Lung (tissue), 12 donors: ENCODE results near the gene ANKS1A. TPM values are rescaled to one million over a fixed set of nuclear protein-coding genes. Genes with fewer than 3 reads are reported as not detected.

Experiments used
- ATAC-seq: fragments of 200-7000 bp; cut with Tn5 transposase; one replicate; pipeline ENCODE4 v1.9.1; 2020; ENCODE audit warnings: moderate number of reproducible peaks; ENCODE audit not compliant: insufficient read depth, low FRiP score
- DNase-seq, 3 donors: peaks; one replicate each; pipeline ENCODE4 v3.0.0-alpha.2; 2013 to 2017
- H3K27ac ChIP-seq, 2 donors: one replicate each; pipeline ENCODE4 v1.5.1; 2013; ENCODE audit warnings: mild to moderate bottlenecking in 2 of 2, moderate library complexity in 2 of 2, control low read depth in 1 of 2, inconsistent platforms in 1 of 2, low read depth in 1 of 2, low read length in 1 of 2
- H3K27me3 ChIP-seq, 3 donors: one replicate each; pipeline ENCODE4 v1.5.1; 2013; ENCODE audit warnings: low read length in 2 of 3; ENCODE audit not compliant: control insufficient read depth in 3 of 3, insufficient read depth in 3 of 3
- H3K36me3 ChIP-seq, 4 donors: one replicate each; pipeline ENCODE4 v1.5.1; 2013; ENCODE audit warnings: low read length in 4 of 4, mild to moderate bottlenecking in 1 of 4, moderate library complexity in 1 of 4; ENCODE audit not compliant: control insufficient read depth in 4 of 4, insufficient read depth in 4 of 4
- H3K4me1 ChIP-seq, 5 donors: one replicate each; pipeline ENCODE4 v1.5.1; 2013; ENCODE audit warnings: low read length in 5 of 5, mild to moderate bottlenecking in 2 of 5, moderate library complexity in 1 of 5; ENCODE audit not compliant: control insufficient read depth in 5 of 5, insufficient read depth in 5 of 5
- H3K4me3 ChIP-seq: one replicate; pipeline ENCODE4 v1.5.1; 2013; ENCODE audit warnings: mild to moderate bottlenecking, control low read depth, moderate library complexity
- H3K9ac ChIP-seq, 2 donors: one replicate each; pipeline ENCODE4 v1.5.1; 2013; ENCODE audit warnings: low read length in 2 of 2, control low read depth in 1 of 2; ENCODE audit not compliant: insufficient read depth in 1 of 2
- H3K9me3 ChIP-seq, 4 donors: one replicate each; pipeline ENCODE4 v1.5.1; 2013; ENCODE audit warnings: low read length in 3 of 4, mild to moderate bottlenecking in 1 of 4, moderate library complexity in 1 of 4; ENCODE audit not compliant: control insufficient read depth in 4 of 4, insufficient read depth in 3 of 4
- WGBS, 2 donors: extraction: QIAGEN DNeasy Blood & Tissue Kit; methylation state at CpG; one replicate each; pipeline ENCODE4 v1.1.7; 2013; 5-methylcytosine and 5-hydroxymethylcytosine counted together
- polyA plus RNA-seq, 2 donors: library from polyadenylated mRNA; stranded (reverse); fragments of 200-250 nt; gene quantifications; one replicate each; pipeline ENCODE4 v1.2.1, GENCODE V29; 2013
- total RNA-seq, 2 donors: library from RNA; depleted of rRNA in 1 of 2; stranded (reverse); fragments of >200 nt in 1 of 2; gene quantifications; one replicate each; pipeline ENCODE4 v1.2.1, GENCODE V29; 2014 to 2021
- TF ChIP-seq, protein P1 (sequence below): IDR thresholded peaks from 2 replicates; pipeline ENCODE4 v1.5.1; 2012; ENCODE audit warnings: mild to moderate bottlenecking; ENCODE audit errors: control extremely low read depth, extremely low read depth
- donor health status: control.
- donor health status: control.
- donor health status: Bipolar disorder and iron deficiency.
- donor health status: healthy.
- donor health status: DM: yes; HTN: yes; CAD: no.

The ANKS1A gene
- total and polyA plus RNA-seq, 4 donors: 10.4 to 40.6 (median 24.3) TPM

DNA sequence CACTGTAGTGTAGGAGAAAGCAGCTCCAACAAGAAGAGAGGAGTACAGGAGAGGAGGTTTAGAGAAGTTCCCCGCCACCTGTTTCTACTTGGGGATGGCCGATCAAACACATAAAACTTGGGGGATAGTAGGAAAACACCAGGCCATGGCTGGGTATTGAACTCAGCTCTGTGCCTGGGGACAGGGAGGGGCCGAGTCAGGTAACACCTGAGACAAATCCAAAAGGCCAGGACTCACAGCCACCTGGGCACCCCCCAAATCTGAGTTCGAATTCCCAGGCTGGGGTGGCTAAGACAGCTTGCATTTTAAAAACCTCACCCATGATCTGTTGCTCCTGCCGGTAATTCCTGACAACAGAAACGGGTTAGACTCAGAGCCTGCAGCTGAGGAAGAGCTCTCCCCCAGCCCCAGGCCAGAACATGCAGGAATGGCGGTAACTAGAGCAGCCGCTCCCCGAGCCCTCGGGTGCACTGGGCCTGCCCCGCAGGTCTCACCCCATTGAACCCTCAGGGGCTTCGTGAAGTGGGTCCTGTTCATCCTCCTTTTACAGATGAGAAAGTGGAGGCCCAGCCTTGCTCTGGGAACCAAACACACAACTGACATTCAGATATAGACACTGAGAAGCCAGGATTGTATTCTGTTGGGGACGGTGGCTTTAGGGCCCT is 191.1 kb downstream of the ANKS1A start:
- TF ChIP-seq, protein P1, sequence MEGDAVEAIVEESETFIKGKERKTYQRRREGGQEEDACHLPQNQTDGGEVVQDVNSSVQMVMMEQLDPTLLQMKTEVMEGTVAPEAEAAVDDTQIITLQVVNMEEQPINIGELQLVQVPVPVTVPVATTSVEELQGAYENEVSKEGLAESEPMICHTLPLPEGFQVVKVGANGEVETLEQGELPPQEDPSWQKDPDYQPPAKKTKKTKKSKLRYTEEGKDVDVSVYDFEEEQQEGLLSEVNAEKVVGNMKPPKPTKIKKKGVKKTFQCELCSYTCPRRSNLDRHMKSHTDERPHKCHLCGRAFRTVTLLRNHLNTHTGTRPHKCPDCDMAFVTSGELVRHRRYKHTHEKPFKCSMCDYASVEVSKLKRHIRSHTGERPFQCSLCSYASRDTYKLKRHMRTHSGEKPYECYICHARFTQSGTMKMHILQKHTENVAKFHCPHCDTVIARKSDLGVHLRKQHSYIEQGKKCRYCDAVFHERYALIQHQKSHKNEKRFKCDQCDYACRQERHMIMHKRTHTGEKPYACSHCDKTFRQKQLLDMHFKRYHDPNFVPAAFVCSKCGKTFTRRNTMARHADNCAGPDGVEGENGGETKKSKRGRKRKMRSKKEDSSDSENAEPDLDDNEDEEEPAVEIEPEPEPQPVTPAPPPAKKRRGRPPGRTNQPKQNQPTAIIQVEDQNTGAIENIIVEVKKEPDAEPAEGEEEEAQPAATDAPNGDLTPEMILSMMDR: no peak
- H3K36me3 ChIP-seq: peaks cover 5 to 77% (median 15%) of the 10 kb centered on the region in 4 donors
- H3K4me1 ChIP-seq: peaks cover 0 to 6% (median 0%) of the 10 kb centered on the region in 5 donors
- no peak for DNase-seq
- H3K9ac ChIP-seq: no peak overlapping the region
- H3K4me3 ChIP-seq: no peak overlapping the region
- H3K27me3 ChIP-seq: no peaks in the 10 kb centered on the region
- no peak for ATAC-seq
- no peaks in the 10 kb centered on the region for H3K9me3 ChIP-seq
- 95% methylated on average over 13 of the region's 13 CpGs for WGBS, 2 donors
- no peak overlapping the region for H3K27ac ChIP-seq

DNA sequence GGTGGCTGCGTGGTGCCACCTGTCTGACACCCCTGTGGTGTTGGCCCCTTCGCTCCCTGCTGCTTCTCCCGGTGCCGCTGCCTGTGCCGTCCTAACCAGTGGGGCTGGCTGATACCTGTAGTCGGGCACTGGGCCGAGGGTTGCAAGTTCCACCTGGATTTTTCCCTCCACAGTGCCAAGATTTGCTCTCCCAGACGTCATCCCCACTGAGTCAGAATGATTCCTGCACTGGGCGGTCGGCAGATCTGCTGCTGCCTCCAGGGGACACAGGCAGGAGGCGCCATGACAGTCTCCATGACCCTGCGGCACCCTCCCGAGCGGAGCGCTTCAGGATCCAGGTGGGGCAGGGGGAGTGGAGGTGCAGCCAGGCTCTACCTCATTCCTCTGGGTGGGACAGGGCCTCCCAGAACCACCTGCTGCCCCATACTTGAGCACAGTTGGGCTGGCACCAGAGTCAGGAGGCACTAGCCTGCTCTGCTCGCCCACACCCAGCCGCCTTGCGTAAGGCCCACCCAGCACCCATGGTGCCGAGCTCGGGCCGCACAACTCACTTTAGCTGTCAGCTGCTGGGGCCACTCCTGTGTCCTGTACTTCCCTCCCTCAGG is 191.9 kb downstream of the ANKS1A start:
- DNase-seq: no peak
- no peak for ATAC-seq
- H3K27ac ChIP-seq: peak overlapping the region in 1 of 2 donors; percentile 24
- 83 to 87% methylated on average over 21 of the region's 21 CpGs for WGBS, 2 donors
- peaks cover 0 to 6% (median 0%) of the 10 kb centered on the region in 5 donors for H3K4me1 ChIP-seq
- no peaks in the 10 kb centered on the region for H3K27me3 ChIP-seq
- TF ChIP-seq, protein P1: no peak
- no peak overlapping the region for H3K9ac ChIP-seq
- H3K36me3 ChIP-seq: peaks cover 5 to 82% (median 15%) of the 10 kb centered on the region in 4 donors
- no peaks in the 10 kb centered on the region for H3K9me3 ChIP-seq
- no peak overlapping the region for H3K4me3 ChIP-seq

DNA sequence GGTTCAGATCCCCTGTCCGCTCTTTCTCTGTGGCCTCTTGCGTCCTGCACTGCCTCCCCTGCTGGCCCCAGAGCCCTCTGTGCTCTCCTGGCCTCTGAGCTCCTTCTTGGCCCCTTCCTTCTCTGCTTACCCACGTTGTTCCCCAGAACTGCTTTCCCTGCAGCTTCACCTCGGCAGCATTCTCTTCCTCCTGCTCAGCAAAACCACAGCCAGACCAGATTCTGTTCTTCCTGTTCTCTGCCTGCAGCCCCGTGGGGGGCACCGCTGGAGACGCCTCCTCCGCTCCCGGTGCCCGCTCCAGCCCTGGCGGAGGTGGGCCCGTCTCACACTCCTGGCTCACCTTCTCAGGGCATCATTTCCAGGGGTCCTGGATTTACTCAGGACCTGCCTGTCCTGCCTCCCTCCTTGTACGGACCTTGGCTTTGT is 192.4 kb downstream of the ANKS1A start:
- no peak overlapping the region for H3K4me3 ChIP-seq
- DNase-seq (no peak), ATAC-seq (no peak)

More for the DNA sequence above, 192.4 kb downstream of the ANKS1A start:
- no peaks in the 10 kb centered on the region for H3K9me3 ChIP-seq
- 22 to 50% methylated on average over 13 of the region's 13 CpGs for WGBS, 2 donors
- H3K9ac ChIP-seq: no peak overlapping the region
- H3K36me3 ChIP-seq: peaks cover 5 to 87% (median 16%) of the 10 kb centered on the region in 4 donors
- H3K27me3 ChIP-seq: no peaks in the 10 kb centered on the region
- H3K27ac ChIP-seq: peak overlapping the region in 1 of 2 donors; percentile 24
- TF ChIP-seq, protein P1: no peak
- H3K4me1 ChIP-seq: peaks cover 0 to 6% (median 0%) of the 10 kb centered on the region in 5 donors
